ENCODE results near the gene CACNA2D1.

CACNA2D1 gene

GRCh38 chr7:82230811-82231581 is 212.6 kb downstream of the CACNA2D1 start:
- no peak for DNase-seq (ENCODE audit: low read depth)
- no peak overlapping the region for H3K4me3 ChIP-seq (ENCODE audit: low read depth, low read length)
- no peak for TF ChIP-seq CTCF (conservative IDR thresholded peaks at IDR 0.05; ENCODE audit: low read depth, low read length)

GRCh38 chr7:82229164-82229563 is 214.4 kb downstream of the CACNA2D1 start:
- H3K4me3 ChIP-seq (ENCODE audit: low read depth, low read length): no peak overlapping the region
- no peak for TF ChIP-seq CTCF (conservative IDR thresholded peaks at IDR 0.05; ENCODE audit: low read depth, low read length)
- DNase-seq (ENCODE audit: low read depth): peak; percentile 35

GRCh38 chr7:82226191-82226590 is 217.4 kb downstream of the CACNA2D1 start:
- TF ChIP-seq CTCF (conservative IDR thresholded peaks at IDR 0.05; ENCODE audit: low read depth, low read length): no peak
- no peak overlapping the region for H3K4me3 ChIP-seq (ENCODE audit: low read depth, low read length)
- no peak for DNase-seq (ENCODE audit: low read depth)

- no peak for TF ChIP-seq CTCF (conservative IDR thresholded peaks at IDR 0.05; ENCODE audit: low read depth, low read length)
- H3K4me3 ChIP-seq (ENCODE audit: low read depth, low read length): no peak overlapping the region
- no peak for DNase-seq (ENCODE audit: low read depth)
Measured at GRCh38 chr7:82224529-82224928, 219.0 kb downstream of the CACNA2D1 start.

GRCh38 chr7:82223580-82223979 is 220.0 kb downstream of the CACNA2D1 start:
- no peak overlapping the region for H3K4me3 ChIP-seq (ENCODE audit: low read depth, low read length)
- TF ChIP-seq CTCF (conservative IDR thresholded peaks at IDR 0.05; ENCODE audit: low read depth, low read length): no peak
- no peak for DNase-seq (ENCODE audit: low read depth)

GRCh38 chr7:82221152-82221674 is 222.4 kb downstream of the CACNA2D1 start:
- no peak for DNase-seq (ENCODE audit: low read depth)
- no peak overlapping the region for H3K4me3 ChIP-seq (ENCODE audit: low read depth, low read length)
- TF ChIP-seq CTCF (conservative IDR thresholded peaks at IDR 0.05; ENCODE audit: low read depth, low read length): no peak

- no peak for DNase-seq (ENCODE audit: low read depth)
- no peak for TF ChIP-seq CTCF (conservative IDR thresholded peaks at IDR 0.05; ENCODE audit: low read depth, low read length)
- H3K4me3 ChIP-seq (ENCODE audit: low read depth, low read length): no peak overlapping the region
Measured at GRCh38 chr7:82212466-82212865, 231.1 kb downstream of the CACNA2D1 start.
